ENCODE measurements around the gene EIF2D.

The EIF2D gene

GRCh38 chr1:206556047-206556749 lies 56.1 kb downstream of the EIF2D start:
- Mint-ChIP-seq H3K9me3 (no peaks in the 10 kb centered on the region), H3K4me3 (peak overlapping the region; percentile 74 to 82 (median 74)), H3K4me1 (peaks cover 55% of the 10 kb centered on the region), H3K27ac (peak overlapping the region; percentile 67 to 75 (median 74)), H3K36me3 (ENCODE audit: low read depth) (no peaks in the 10 kb centered on the region), H3K27me3 (ENCODE audit: low read depth) (peaks cover 62% of the 10 kb centered on the region)
- TF ChIP-seq, protein P1, sequence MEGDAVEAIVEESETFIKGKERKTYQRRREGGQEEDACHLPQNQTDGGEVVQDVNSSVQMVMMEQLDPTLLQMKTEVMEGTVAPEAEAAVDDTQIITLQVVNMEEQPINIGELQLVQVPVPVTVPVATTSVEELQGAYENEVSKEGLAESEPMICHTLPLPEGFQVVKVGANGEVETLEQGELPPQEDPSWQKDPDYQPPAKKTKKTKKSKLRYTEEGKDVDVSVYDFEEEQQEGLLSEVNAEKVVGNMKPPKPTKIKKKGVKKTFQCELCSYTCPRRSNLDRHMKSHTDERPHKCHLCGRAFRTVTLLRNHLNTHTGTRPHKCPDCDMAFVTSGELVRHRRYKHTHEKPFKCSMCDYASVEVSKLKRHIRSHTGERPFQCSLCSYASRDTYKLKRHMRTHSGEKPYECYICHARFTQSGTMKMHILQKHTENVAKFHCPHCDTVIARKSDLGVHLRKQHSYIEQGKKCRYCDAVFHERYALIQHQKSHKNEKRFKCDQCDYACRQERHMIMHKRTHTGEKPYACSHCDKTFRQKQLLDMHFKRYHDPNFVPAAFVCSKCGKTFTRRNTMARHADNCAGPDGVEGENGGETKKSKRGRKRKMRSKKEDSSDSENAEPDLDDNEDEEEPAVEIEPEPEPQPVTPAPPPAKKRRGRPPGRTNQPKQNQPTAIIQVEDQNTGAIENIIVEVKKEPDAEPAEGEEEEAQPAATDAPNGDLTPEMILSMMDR (IDR thresholded peaks at IDR 0.05; ENCODE audit: unreplicated experiment in 3 of 3) = no peak

DNA sequence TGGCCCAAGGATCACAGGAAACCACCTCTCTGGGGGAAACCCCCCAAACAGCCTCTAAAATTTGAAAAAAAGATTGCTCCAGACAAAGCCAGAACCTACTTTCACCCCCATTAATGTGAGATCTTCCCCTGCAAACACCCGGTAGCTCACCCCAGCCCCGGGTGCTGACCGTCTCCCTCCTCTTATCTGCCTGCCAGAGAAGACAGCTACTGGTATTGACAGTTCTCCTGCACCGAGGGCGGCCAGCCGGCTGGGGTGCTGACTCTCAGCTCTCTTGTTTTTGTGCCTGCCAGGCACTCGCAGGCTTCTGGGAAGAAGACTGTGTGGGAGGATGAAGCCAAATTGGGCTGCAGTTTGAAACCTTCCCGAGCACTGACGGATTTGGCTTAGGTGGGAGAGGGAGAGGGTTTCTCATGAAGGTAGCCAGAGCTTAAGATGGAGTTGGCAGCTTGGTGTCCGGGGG lies 56.8 kb downstream of the EIF2D start:
- Mint-ChIP-seq H3K36me3 (ENCODE audit: low read depth) (no peaks in the 10 kb centered on the region), H3K4me3 (peak overlapping the region; percentile 64 to 82 (median 74)), H3K9me3 (no peaks in the 10 kb centered on the region), H3K27me3 (ENCODE audit: low read depth) (peaks cover 64% of the 10 kb centered on the region), H3K27ac (peak overlapping the region; percentile 21 to 74 (median 73)), H3K4me1 (peaks cover 55% of the 10 kb centered on the region)
- TF ChIP-seq, protein P1 (IDR thresholded peaks at IDR 0.05; ENCODE audit: unreplicated experiment in 3 of 3) = no peak

DNA sequence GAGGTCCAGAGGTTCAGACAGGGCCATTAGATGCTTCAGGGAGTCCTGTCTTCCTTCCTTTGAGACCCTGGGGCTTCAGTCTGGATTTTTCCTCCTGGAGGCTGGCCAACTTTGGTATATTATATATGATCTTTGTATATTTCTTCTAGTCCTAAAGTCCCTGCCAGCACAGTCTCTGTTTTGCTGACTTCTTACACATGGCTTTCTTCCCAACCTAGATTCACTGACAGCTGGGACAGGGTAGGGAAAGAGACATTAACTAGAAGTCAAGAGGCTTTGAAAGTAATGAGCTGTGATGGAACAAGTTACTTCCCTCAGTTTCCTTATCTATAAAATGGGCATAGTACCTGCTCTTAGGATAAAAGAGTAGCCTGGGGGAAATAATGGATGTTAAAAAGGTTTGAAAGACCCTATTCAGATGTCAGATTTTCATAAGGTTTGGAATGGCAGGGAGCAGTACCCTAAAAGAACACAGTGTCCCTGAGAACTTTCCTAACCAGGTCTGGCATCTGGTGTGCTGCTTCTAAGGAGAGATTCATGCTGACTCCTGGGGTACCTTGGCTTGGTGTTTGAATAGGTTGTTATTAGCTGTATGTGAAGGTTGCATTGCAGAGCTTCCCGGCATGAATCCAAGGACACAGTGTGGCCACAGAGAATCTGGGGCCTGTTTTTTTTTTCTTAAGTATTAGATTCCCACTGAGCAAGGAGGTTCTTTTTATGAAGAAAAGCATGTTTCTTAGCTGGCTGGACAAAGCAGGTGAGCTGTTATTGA lies 57.4 kb downstream of the EIF2D start:
- no peaks in the 10 kb centered on the region for H3K9me3 Mint-ChIP-seq
- no peaks in the 10 kb centered on the region for H3K36me3 Mint-ChIP-seq (ENCODE audit: low read depth)
- TF ChIP-seq, protein P1 (IDR thresholded peaks at IDR 0.05; ENCODE audit: unreplicated experiment in 3 of 3) = no peak
- H3K4me3 Mint-ChIP-seq = peak overlapping the region in 1 of 3 experiments; percentile 82
- peaks cover 50% of the 10 kb centered on the region for H3K4me1 Mint-ChIP-seq
- peaks cover 64% of the 10 kb centered on the region for H3K27me3 Mint-ChIP-seq (ENCODE audit: low read depth)
- peak overlapping the region; percentile 46 to 74 (median 73) for H3K27ac Mint-ChIP-seq

GRCh38 chr1:206554211-206554610 lies 58.1 kb downstream of the EIF2D start:
- H3K4me1 Mint-ChIP-seq = peaks cover 43% of the 10 kb centered on the region
- H3K4me3 Mint-ChIP-seq = no peak overlapping the region
- peak overlapping the region in 2 of 3 experiments; percentile 46 to 74 for H3K27ac Mint-ChIP-seq
- H3K27me3 Mint-ChIP-seq (ENCODE audit: low read depth) = peaks cover 63% of the 10 kb centered on the region
- no peaks in the 10 kb centered on the region for H3K9me3 Mint-ChIP-seq
- TF ChIP-seq, protein P1 (IDR thresholded peaks at IDR 0.05; ENCODE audit: unreplicated experiment in 3 of 3) = no peak
- H3K36me3 Mint-ChIP-seq (ENCODE audit: low read depth) = no peaks in the 10 kb centered on the region

GRCh38 chr1:206551986-206552326 lies 60.3 kb downstream of the EIF2D start:
- Mint-ChIP-seq H3K36me3 (ENCODE audit: low read depth) (no peaks in the 10 kb centered on the region), H3K27me3 (ENCODE audit: low read depth) (peaks cover 59% of the 10 kb centered on the region), H3K4me1 (peaks cover 26% of the 10 kb centered on the region), H3K4me3 (no peak overlapping the region), H3K9me3 (no peaks in the 10 kb centered on the region), H3K27ac (no peak overlapping the region)
- TF ChIP-seq, protein P1 (IDR thresholded peaks at IDR 0.05; ENCODE audit: unreplicated experiment in 3 of 3) = no peak
